Superior temporal gyrus (tissue), 1 donor: Measurements from ENCODE around the gene DHRS7.
"Not testable (repeated sequence)": the region's sequence is repeated elsewhere in the genome, so short reads cannot be mapped to it uniquely, and the experiment has no call there.

Experiments
- DNase-seq: peaks from one replicate; pipeline ENCODE4 v3.0.0-alpha.2; 2016; ENCODE audit errors: extremely low spot score

DHRS7 gene

GRCh38 chr14:60134702-60135101, 30.5 kb downstream of the DHRS7 start:
- no peak for DNase-seq

DNA sequence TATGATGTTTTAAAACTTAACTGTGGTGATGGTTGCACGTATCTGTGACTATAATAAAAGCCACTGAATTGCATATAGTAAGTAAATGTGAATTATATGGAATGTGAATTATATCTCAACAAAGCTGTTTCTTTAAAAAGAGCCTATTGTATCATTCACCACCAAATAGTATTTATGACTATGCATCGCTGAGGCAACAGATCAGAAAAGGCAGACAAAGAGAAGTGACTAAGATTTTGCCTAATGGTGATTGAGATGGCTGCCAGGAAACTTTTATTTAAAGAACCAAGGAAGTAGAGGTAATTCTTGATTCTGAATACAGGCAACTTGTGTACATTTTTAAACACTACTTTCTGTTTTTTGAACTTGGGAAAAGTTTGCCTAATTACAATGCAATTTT, 31.7 kb downstream of the DHRS7 start:
- DNase-seq: no peak

DNA sequence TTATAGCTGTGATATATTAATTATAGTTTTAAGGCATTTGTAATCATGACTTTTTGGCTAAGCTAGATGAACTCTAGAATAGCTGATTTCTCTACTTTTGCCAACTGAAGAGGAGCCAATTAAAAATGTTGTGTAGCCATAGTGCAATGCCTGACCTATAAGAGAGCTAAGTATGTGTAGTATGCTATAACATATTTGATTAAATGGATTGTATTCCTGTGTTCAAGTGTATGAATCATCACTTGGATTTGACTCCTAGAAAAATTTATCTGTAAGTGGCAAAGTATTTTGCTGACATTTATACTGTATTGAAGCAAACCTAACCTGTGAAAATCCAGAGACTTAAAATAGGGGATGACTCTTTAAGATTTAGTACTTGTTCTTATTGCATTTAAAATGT, 39.3 kb downstream of the DHRS7 start:
- no peak for DNase-seq

DNA sequence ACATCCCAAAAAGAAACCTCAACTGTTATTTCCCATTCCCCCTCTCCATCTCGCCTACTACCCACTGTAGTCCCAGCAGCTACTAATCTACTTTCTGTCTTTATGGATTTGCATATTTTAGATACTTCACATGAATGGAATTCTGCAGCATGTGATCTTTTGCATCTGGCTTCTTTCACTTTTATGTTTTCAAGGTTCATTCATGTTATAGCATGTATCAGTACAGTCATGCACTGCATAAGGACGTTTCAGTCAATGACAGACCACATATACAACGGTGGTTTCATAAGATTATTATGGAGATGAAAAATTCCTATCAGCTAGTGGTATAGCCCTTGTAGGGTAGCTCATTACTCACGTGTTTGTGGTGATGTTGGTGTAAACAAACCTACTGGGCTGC, 49.0 kb downstream of the DHRS7 start:
- no peak for DNase-seq

DNA sequence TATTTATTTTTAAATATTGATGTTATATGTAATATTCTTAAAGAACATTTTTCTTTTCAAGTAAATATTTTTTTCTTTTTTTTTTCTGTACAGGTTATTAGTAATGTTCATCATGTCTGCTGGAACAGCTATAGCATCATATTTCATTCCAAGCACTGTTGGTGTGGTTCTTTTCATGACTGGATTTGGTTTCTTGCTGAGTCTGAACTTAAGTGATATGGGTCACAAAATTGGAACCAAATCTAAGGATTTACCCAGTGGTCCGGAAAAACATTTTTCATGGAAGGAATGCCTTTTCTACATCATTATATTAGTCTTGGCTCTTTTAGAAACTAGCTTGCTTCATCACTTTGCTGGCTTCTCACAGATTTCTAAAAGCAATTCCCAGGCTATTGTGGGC, 50.3 kb downstream of the DHRS7 start:
- DNase-seq: no peak

DNA sequence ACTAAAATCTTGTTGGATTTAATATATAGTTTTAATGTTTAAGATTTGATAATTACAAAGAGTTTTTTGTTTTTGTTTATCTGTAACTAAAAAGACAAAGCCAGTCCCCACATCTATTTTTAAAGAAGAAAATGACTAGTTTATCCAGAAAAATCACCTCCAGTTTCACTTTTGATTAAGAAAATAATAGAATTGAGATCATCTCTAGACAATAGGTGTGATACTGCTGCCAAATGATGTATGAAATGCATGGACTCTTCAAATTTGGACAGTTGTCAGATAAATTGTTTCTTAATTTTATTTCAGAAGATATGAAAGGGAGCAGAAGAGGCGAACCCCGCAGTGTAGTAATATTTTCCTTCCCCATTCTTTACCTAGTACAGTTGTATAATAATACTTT, 53.5 kb downstream of the DHRS7 start:
- no peak for DNase-seq

DNA sequence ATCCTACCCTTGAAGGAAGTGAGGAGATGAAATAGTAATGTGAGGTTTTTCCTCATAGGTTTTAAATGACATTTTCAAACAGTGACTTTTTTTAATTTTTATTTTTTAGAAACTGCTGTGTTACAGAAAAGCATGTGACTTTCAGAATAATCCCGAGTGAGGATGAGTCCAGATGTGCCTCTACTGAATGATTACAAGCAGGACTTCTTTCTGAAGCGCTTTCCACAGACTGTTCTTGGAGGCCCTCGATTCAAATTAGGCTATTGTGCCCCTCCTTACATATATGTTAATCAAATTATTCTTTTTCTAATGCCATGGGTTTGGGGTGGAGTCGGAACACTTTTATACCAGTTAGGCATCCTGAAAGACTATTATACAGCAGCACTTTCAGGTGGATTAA, 57.7 kb downstream of the DHRS7 start:
- peak; percentile 39 for DNase-seq

DNA sequence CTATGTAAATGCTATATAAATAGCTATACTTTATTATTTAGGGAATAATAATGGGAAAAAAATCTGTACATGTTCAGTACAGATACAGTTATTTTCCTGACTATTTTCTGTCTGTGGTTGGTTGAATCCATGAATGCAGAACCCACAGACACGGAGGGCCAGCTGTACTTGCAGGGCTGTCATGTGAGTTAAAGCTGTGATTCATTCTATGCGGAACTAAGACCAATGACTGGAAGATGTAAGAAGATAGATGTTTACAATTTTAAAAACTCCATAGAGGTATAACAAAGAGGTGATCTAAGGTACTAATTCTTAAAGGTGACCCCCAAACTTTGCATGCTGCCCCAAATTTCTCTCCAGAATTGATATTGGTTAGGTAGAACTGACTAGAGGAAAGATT, 58.9 kb downstream of the DHRS7 start:
- DNase-seq: peak; percentile 75

- DNase-seq: peak; percentile 43
These were observed 62.8 kb downstream of the DHRS7 start for GRCh38 chr14:60102389-60102788.

DNA sequence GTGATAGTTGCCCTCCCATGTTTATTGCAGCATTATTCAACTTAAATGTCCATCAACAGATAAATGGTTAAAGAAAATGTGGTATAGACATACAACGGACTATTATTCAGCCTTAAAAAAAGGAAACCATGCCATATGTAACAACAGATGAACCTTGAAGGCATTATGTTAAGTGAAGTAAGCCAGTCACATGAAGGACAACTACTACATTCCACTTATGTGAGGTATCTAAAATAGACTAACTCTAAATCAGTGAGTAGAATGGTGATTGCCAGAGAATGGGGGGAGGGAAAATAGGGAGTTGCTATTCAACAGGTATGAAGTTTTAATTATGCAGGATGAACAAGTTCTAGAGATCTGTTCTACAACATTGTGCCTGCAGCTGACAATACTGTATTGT, 63.4 kb downstream of the DHRS7 start:
- no peak for DNase-seq

- not testable (repeated sequence) for DNase-seq
These were observed 65.3 kb downstream of the DHRS7 start for GRCh38 chr14:60099855-60100254.

- no peak for DNase-seq
These were observed 67.2 kb downstream of the DHRS7 start for GRCh38 chr14:60097974-60098373.

- DNase-seq: no peak
These were observed 69.3 kb downstream of the DHRS7 start for GRCh38 chr14:60095781-60096450.

DNA sequence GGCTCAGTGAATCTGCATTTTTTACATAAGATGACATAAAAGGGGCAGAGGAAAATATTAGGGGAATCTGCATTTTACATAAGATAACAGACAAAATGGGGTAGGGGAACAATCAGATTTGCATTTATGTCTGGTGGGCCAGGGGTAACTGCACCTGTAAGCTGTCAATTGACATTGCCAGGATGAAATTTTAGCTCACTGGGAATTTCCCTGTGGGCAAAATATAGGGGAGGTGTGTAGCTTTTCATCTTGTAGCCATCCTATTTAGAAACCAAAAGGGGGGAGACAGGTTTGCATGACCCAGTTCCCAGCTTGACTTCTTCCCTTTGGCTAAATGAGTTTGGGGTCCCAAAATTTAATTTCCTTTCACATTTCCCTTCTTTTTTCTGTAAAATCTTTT, 70.0 kb downstream of the DHRS7 start:
- DNase-seq: no peak

- no peak for DNase-seq
These were observed 70.8 kb downstream of the DHRS7 start for GRCh38 chr14:60094306-60094897.
